ENCODE data around the gene SMIM5.
A peak's percentile ranks its signal among the peaks of the same experiment; 100 is the strongest.

SMIM5 gene

GRCh38 chr17:75632428-75632827 is 806 bp upstream of the SMIM5 start:
- Histone ChIP-seq H2BK120ac (ENCODE audit: low read depth, low read length) (no peak overlapping the region), H3K4me2 (ENCODE audit: low read length, poor library complexity, severe bottlenecking) (no peak overlapping the region), H3K9ac (ENCODE audit: low read length) (peak overlapping the region; percentile 70), H2BK15ac (ENCODE audit: low read depth, poor library complexity, severe bottlenecking) (no peak overlapping the region), H3K14ac (ENCODE audit: low read length in 2 of 2) (no peak overlapping the region), H2BK5ac (ENCODE audit: low read depth, low read length, poor library complexity, severe bottlenecking) (no peak overlapping the region), H4K8ac (ENCODE audit: low read length) (peak overlapping the region; percentile 39), H3K4me3 (ENCODE audit: insufficient read depth in 1 of 2, low read depth in 1 of 2, low read length in 2 of 2) (no peak overlapping the region), H3K18ac (ENCODE audit: low read depth in 1 of 2, low read length in 2 of 2) (no peak overlapping the region), H2BK12ac (ENCODE audit: low read length in 2 of 2) (peak overlapping the region in 1 of 2 experiments; percentile 37), H2AK5ac (ENCODE audit: low read length, severe bottlenecking) (peak overlapping the region; percentile 11), H3K9me3 (ENCODE audit: control insufficient read depth, low read length) (no peaks in the 10 kb centered on the region), H2AFZ (ENCODE audit: low read depth, low read length) (no peak overlapping the region), H4K91ac (ENCODE audit: low read length) (no peak overlapping the region), H3K79me1 (replicated peaks; ENCODE audit: low read length, poor library complexity, severe bottlenecking) (peaks cover 2% of the 10 kb centered on the region), H3K23ac (ENCODE audit: low read length in 2 of 2) (no peak overlapping the region), H3K27ac (ENCODE audit: low read length, poor library complexity, severe bottlenecking) (no peak overlapping the region), H3K4ac (ENCODE audit: low read depth in 1 of 2, low read length in 2 of 2) (no peak overlapping the region), H3K36me3 (ENCODE audit: control insufficient read depth in 1 of 2, insufficient read depth in 2 of 2, low read depth in 1 of 2, low read length in 2 of 2) (peaks cover 4 to 54% of the 10 kb centered on the region in 2 experiments), H3K4me1 (ENCODE audit: control insufficient read depth, insufficient read depth, low read depth, low read length) (peaks cover 37% of the 10 kb centered on the region), H3K27me3 (ENCODE audit: control insufficient read depth in 1 of 2, insufficient read depth in 1 of 2, low read length in 2 of 2) (no peaks in the 10 kb centered on the region)
- DNase-seq = no peak
- 80% methylated on average over 12 of the region's 12 CpGs for WGBS

- H3K27me3 ChIP-seq (ENCODE audit: control insufficient read depth in 1 of 2, insufficient read depth in 1 of 2, low read length in 2 of 2) = no peaks in the 10 kb centered on the region
- H3K27ac ChIP-seq (ENCODE audit: low read length, poor library complexity, severe bottlenecking) = peak overlapping the region; percentile 72
- peak overlapping the region in 1 of 2 experiments; percentile 62 for H3K18ac ChIP-seq (ENCODE audit: low read depth in 1 of 2, low read length in 2 of 2)
- peak overlapping the region; percentile 4 to 39 for H3K4ac ChIP-seq (ENCODE audit: low read depth in 1 of 2, low read length in 2 of 2)
- H2BK12ac ChIP-seq (ENCODE audit: low read length in 2 of 2) = peak overlapping the region; percentile 23 to 85
- peaks cover 2% of the 10 kb centered on the region for H3K79me1 ChIP-seq (replicated peaks; ENCODE audit: low read length, poor library complexity, severe bottlenecking)
- peak overlapping the region; percentile 64 for H4K8ac ChIP-seq (ENCODE audit: low read length)
- H3K14ac ChIP-seq (ENCODE audit: low read length in 2 of 2) = peak overlapping the region in 1 of 2 experiments; percentile 55
- peak overlapping the region in 1 of 2 experiments; percentile 40 for H3K4me3 ChIP-seq (ENCODE audit: insufficient read depth in 1 of 2, low read depth in 1 of 2, low read length in 2 of 2)
- H3K23ac ChIP-seq (ENCODE audit: low read length in 2 of 2) = no peak overlapping the region
- H3K9me3 ChIP-seq (ENCODE audit: control insufficient read depth, low read length) = no peaks in the 10 kb centered on the region
- peak; percentile 95 for DNase-seq
- peak overlapping the region; percentile 11 for H2AK5ac ChIP-seq (ENCODE audit: low read length, severe bottlenecking)
- peak overlapping the region; percentile 70 for H3K9ac ChIP-seq (ENCODE audit: low read length)
- H4K91ac ChIP-seq (ENCODE audit: low read length) = peak overlapping the region; percentile 67
- H2BK15ac ChIP-seq (ENCODE audit: low read depth, poor library complexity, severe bottlenecking) = no peak overlapping the region
- H2AFZ ChIP-seq (ENCODE audit: low read depth, low read length) = peak overlapping the region; percentile 60
- WGBS = 19% methylated on average over 26 of the region's 27 CpGs
- H3K4me1 ChIP-seq (ENCODE audit: control insufficient read depth, insufficient read depth, low read depth, low read length) = peaks cover 37% of the 10 kb centered on the region
- H2BK120ac ChIP-seq (ENCODE audit: low read depth, low read length) = no peak overlapping the region
- H3K4me2 ChIP-seq (ENCODE audit: low read length, poor library complexity, severe bottlenecking) = peak overlapping the region; percentile 59
- peaks cover 4 to 53% of the 10 kb centered on the region in 2 experiments for H3K36me3 ChIP-seq (ENCODE audit: control insufficient read depth in 1 of 2, insufficient read depth in 2 of 2, low read depth in 1 of 2, low read length in 2 of 2)
- no peak overlapping the region for H2BK5ac ChIP-seq (ENCODE audit: low read depth, low read length, poor library complexity, severe bottlenecking)
These were observed 497 bp downstream of the SMIM5 start for GRCh38 chr17:75633486-75634375.

GRCh38 chr17:75634376-75634740 is 1.1 kb downstream of the SMIM5 start:
- Histone ChIP-seq H3K4me2 (ENCODE audit: low read length, poor library complexity, severe bottlenecking) (no peak overlapping the region), H2BK120ac (ENCODE audit: low read depth, low read length) (no peak overlapping the region), H2BK12ac (ENCODE audit: low read length in 2 of 2) (peak overlapping the region in 1 of 2 experiments; percentile 23), H3K9ac (ENCODE audit: low read length) (peak overlapping the region; percentile 37), H4K8ac (ENCODE audit: low read length) (peak overlapping the region; percentile 64), H3K18ac (ENCODE audit: low read depth in 1 of 2, low read length in 2 of 2) (peak overlapping the region in 1 of 2 experiments; percentile 49), H2AK5ac (ENCODE audit: low read length, severe bottlenecking) (peak overlapping the region; percentile 47), H3K36me3 (ENCODE audit: control insufficient read depth in 1 of 2, insufficient read depth in 2 of 2, low read depth in 1 of 2, low read length in 2 of 2) (peaks cover 4 to 47% of the 10 kb centered on the region in 2 experiments), H2BK5ac (ENCODE audit: low read depth, low read length, poor library complexity, severe bottlenecking) (no peak overlapping the region), H3K23ac (ENCODE audit: low read length in 2 of 2) (no peak overlapping the region), H3K27me3 (ENCODE audit: control insufficient read depth in 1 of 2, insufficient read depth in 1 of 2, low read length in 2 of 2) (no peaks in the 10 kb centered on the region), H3K27ac (ENCODE audit: low read length, poor library complexity, severe bottlenecking) (no peak overlapping the region), H4K91ac (ENCODE audit: low read length) (no peak overlapping the region), H3K79me1 (replicated peaks; ENCODE audit: low read length, poor library complexity, severe bottlenecking) (peaks cover 2% of the 10 kb centered on the region), H3K4me1 (ENCODE audit: control insufficient read depth, insufficient read depth, low read depth, low read length) (peaks cover 37% of the 10 kb centered on the region), H3K9me3 (ENCODE audit: control insufficient read depth, low read length) (no peaks in the 10 kb centered on the region), H3K4ac (ENCODE audit: low read depth in 1 of 2, low read length in 2 of 2) (no peak overlapping the region), H3K4me3 (ENCODE audit: insufficient read depth in 1 of 2, low read depth in 1 of 2, low read length in 2 of 2) (no peak overlapping the region), H3K14ac (ENCODE audit: low read length in 2 of 2) (peak overlapping the region in 1 of 2 experiments; percentile 55), H2AFZ (ENCODE audit: low read depth, low read length) (no peak overlapping the region), H2BK15ac (ENCODE audit: low read depth, poor library complexity, severe bottlenecking) (no peak overlapping the region)
- no peak for DNase-seq
- 88% methylated on average over 9 of the region's 9 CpGs for WGBS

GRCh38 chr17:75634754-75635609 is 1.7 kb downstream of the SMIM5 start:
- H3K79me1 ChIP-seq (replicated peaks; ENCODE audit: low read length, poor library complexity, severe bottlenecking) = peaks cover 2% of the 10 kb centered on the region
- H4K8ac ChIP-seq (ENCODE audit: low read length) = no peak overlapping the region
- WGBS = 91% methylated on average over 20 of the region's 20 CpGs
- H3K4ac ChIP-seq (ENCODE audit: low read depth in 1 of 2, low read length in 2 of 2) = no peak overlapping the region
- no peaks in the 10 kb centered on the region for H3K9me3 ChIP-seq (ENCODE audit: control insufficient read depth, low read length)
- no peak overlapping the region for H3K14ac ChIP-seq (ENCODE audit: low read length in 2 of 2)
- H3K36me3 ChIP-seq (ENCODE audit: control insufficient read depth in 1 of 2, insufficient read depth in 2 of 2, low read depth in 1 of 2, low read length in 2 of 2) = peaks cover 4 to 45% of the 10 kb centered on the region in 2 experiments
- peak overlapping the region; percentile 47 for H2AK5ac ChIP-seq (ENCODE audit: low read length, severe bottlenecking)
- H2BK15ac ChIP-seq (ENCODE audit: low read depth, poor library complexity, severe bottlenecking) = no peak overlapping the region
- no peak overlapping the region for H2AFZ ChIP-seq (ENCODE audit: low read depth, low read length)
- no peak overlapping the region for H3K4me2 ChIP-seq (ENCODE audit: low read length, poor library complexity, severe bottlenecking)
- no peak overlapping the region for H3K23ac ChIP-seq (ENCODE audit: low read length in 2 of 2)
- no peak for DNase-seq
- no peak overlapping the region for H2BK5ac ChIP-seq (ENCODE audit: low read depth, low read length, poor library complexity, severe bottlenecking)
- no peak overlapping the region for H3K4me3 ChIP-seq (ENCODE audit: insufficient read depth in 1 of 2, low read depth in 1 of 2, low read length in 2 of 2)
- no peak overlapping the region for H2BK12ac ChIP-seq (ENCODE audit: low read length in 2 of 2)
- H3K27ac ChIP-seq (ENCODE audit: low read length, poor library complexity, severe bottlenecking) = no peak overlapping the region
- H3K4me1 ChIP-seq (ENCODE audit: control insufficient read depth, insufficient read depth, low read depth, low read length) = peaks cover 37% of the 10 kb centered on the region
- H3K9ac ChIP-seq (ENCODE audit: low read length) = no peak overlapping the region
- no peaks in the 10 kb centered on the region for H3K27me3 ChIP-seq (ENCODE audit: control insufficient read depth in 1 of 2, insufficient read depth in 1 of 2, low read length in 2 of 2)
- no peak overlapping the region for H2BK120ac ChIP-seq (ENCODE audit: low read depth, low read length)
- H4K91ac ChIP-seq (ENCODE audit: low read length) = no peak overlapping the region
- H3K18ac ChIP-seq (ENCODE audit: low read depth in 1 of 2, low read length in 2 of 2) = no peak overlapping the region
